ENCODE results near the gene HSCB. TPM values are rescaled to one million over a fixed set of nuclear protein-coding genes. Genes with fewer than 3 reads are reported as not detected.

Gene HSCB
- polyA plus RNA-seq, 1 donor (not counting 4 experiments of a cell fraction or from before 2014, with no cell fraction given), result 12.5 TPM

DNA sequence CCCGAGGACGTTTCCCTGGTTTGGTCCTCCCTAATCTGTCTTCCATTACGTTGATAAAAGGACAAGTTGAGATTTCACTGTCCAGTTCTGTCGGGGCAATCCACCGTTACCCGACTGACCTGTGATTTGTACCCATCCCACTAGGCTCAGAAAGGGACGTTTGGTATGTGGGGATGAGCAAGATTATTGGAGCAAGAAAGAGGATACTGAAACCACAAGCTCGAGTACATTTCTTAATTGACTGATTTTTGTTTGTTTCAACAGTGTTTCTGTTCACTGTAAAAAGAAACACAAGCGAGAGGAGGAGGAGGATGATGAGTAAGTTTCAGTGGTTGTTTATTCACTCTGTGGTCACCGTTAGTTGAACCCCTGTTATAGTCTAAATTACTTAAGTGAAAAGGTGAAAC is 31.6 kb downstream of the HSCB start:
- FAIRE-seq (no peak), DNase-seq (ENCODE audit: low read depth, low spot score) (no peak)
- Histone ChIP-seq H3K36me3 (ENCODE audit: control insufficient read depth in 2 of 2, extremely low read depth in 1 of 2, insufficient read depth in 2 of 2, low read length in 2 of 2) (peaks cover 0 to 3% of the 10 kb centered on the region in 2 experiments), H4K20me1 (ENCODE audit: control insufficient read depth, extremely low read depth, insufficient read depth, low read length) (no peaks in the 10 kb centered on the region), H3K9ac (ENCODE audit: control insufficient read depth, extremely low read depth, insufficient read depth, low read length) (peak overlapping the region; percentile 84), H3K79me2 (ENCODE audit: control insufficient read depth, insufficient read depth, low read length) (peaks cover 42% of the 10 kb centered on the region), H3K9me1 (ENCODE audit: control insufficient read depth, extremely low read depth, insufficient read depth, low read length) (no peaks in the 10 kb centered on the region), H3K4me3 (ENCODE audit: control insufficient read depth in 2 of 3, extremely low read depth in 1 of 3, insufficient read depth in 2 of 3, low read depth in 1 of 3, low read length in 3 of 3) (peak overlapping the region; percentile 64 to 92 (median 71)), H2AFZ (ENCODE audit: control insufficient read depth, low read length) (peak overlapping the region; percentile 70), H3K4me2 (ENCODE audit: control insufficient read depth, extremely low read depth, insufficient read depth, low read depth, low read length) (peak overlapping the region; percentile 97), H3K4me1 (ENCODE audit: control insufficient read depth, extremely low read depth, insufficient read depth, low read length) (peaks cover 16% of the 10 kb centered on the region), H3K27me3 (ENCODE audit: control insufficient read depth, extremely low read depth, insufficient read depth, low read length) (no peaks in the 10 kb centered on the region), H3K27ac (ENCODE audit: control insufficient read depth, insufficient read depth, low read length) (peak overlapping the region; percentile 67), H3K9me3 (ENCODE audit: control insufficient read depth, low read depth, low read length) (no peaks in the 10 kb centered on the region)
- dilution Hi-C loops (cut with MboI; ENCODE audit: extremely low pct_ligation_motif_present, low sequenced_read_pairs), result no loop called here
- TF ChIP-seq, protein P1, sequence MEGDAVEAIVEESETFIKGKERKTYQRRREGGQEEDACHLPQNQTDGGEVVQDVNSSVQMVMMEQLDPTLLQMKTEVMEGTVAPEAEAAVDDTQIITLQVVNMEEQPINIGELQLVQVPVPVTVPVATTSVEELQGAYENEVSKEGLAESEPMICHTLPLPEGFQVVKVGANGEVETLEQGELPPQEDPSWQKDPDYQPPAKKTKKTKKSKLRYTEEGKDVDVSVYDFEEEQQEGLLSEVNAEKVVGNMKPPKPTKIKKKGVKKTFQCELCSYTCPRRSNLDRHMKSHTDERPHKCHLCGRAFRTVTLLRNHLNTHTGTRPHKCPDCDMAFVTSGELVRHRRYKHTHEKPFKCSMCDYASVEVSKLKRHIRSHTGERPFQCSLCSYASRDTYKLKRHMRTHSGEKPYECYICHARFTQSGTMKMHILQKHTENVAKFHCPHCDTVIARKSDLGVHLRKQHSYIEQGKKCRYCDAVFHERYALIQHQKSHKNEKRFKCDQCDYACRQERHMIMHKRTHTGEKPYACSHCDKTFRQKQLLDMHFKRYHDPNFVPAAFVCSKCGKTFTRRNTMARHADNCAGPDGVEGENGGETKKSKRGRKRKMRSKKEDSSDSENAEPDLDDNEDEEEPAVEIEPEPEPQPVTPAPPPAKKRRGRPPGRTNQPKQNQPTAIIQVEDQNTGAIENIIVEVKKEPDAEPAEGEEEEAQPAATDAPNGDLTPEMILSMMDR (optimal IDR thresholded peaks at IDR 0.05 in 1 of 3, IDR thresholded peaks at IDR 0.05 in 1 of 3, conservative IDR thresholded peaks at IDR 0.05 in 1 of 3; ENCODE audit: extremely low read depth in 1 of 3, insufficient read depth in 2 of 3, low read length in 3 of 3), result no peak
- no peak for TF ChIP-seq EZH2 (IDR thresholded peaks at IDR 0.05; ENCODE audit: low read length)

DNA sequence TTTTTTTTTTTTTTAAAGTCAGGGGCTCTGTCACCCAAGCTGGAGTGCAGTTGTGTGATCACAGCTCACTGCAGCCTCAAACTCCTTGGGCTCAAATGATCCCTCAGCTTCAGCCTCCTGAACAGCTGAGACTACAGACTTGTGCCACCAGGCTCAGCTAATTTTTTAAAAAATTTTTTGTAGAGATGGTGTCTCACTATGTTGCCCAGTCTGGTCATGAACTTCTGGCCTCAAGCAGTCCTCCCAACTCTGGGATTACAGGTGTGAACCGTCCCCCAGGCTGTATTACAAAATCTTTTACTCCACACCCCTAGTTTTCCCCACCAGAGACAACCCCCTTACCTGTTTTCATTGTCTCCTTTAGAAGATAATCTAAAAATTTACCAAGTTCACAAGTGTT is 32.5 kb downstream of the HSCB start:
- Histone ChIP-seq H3K4me2 (ENCODE audit: control insufficient read depth, extremely low read depth, insufficient read depth, low read depth, low read length) (no peak overlapping the region), H3K9ac (ENCODE audit: control insufficient read depth, extremely low read depth, insufficient read depth, low read length) (no peak overlapping the region), H3K4me1 (ENCODE audit: control insufficient read depth, extremely low read depth, insufficient read depth, low read length) (peaks cover 16% of the 10 kb centered on the region), H3K9me3 (ENCODE audit: control insufficient read depth, low read depth, low read length) (no peaks in the 10 kb centered on the region), H3K27me3 (ENCODE audit: control insufficient read depth, extremely low read depth, insufficient read depth, low read length) (no peaks in the 10 kb centered on the region), H3K9me1 (ENCODE audit: control insufficient read depth, extremely low read depth, insufficient read depth, low read length) (no peaks in the 10 kb centered on the region), H3K27ac (ENCODE audit: control insufficient read depth, insufficient read depth, low read length) (no peak overlapping the region), H4K20me1 (ENCODE audit: control insufficient read depth, extremely low read depth, insufficient read depth, low read length) (no peaks in the 10 kb centered on the region), H3K4me3 (ENCODE audit: control insufficient read depth in 2 of 3, extremely low read depth in 1 of 3, insufficient read depth in 2 of 3, low read depth in 1 of 3, low read length in 3 of 3) (no peak overlapping the region), H3K79me2 (ENCODE audit: control insufficient read depth, insufficient read depth, low read length) (peaks cover 46% of the 10 kb centered on the region), H2AFZ (ENCODE audit: control insufficient read depth, low read length) (no peak overlapping the region), H3K36me3 (ENCODE audit: control insufficient read depth in 2 of 2, extremely low read depth in 1 of 2, insufficient read depth in 2 of 2, low read length in 2 of 2) (peaks cover 0 to 3% of the 10 kb centered on the region in 2 experiments)
- no peak for DNase-seq (ENCODE audit: low read depth, low spot score)
- no peak for FAIRE-seq
- TF ChIP-seq, protein P1 (optimal IDR thresholded peaks at IDR 0.05 in 1 of 3, IDR thresholded peaks at IDR 0.05 in 1 of 3, conservative IDR thresholded peaks at IDR 0.05 in 1 of 3; ENCODE audit: extremely low read depth in 1 of 3, insufficient read depth in 2 of 3, low read length in 3 of 3), result no peak
- no peak for TF ChIP-seq EZH2 (IDR thresholded peaks at IDR 0.05; ENCODE audit: low read length)
- dilution Hi-C loops (cut with MboI; ENCODE audit: extremely low pct_ligation_motif_present, low sequenced_read_pairs), result no loop called here
